Gastrocnemius medialis (tissue), 4 donors: ENCODE measurements around the gene CNNM3.

Experiments
- CTCF ChIP-seq, 5 experiments: fragments of 450-650 bp in 3 of 5; fragments of 200-600 bp in 2 of 5; sonication (generic) in 2 of 5; IDR thresholded peaks in 4 of 5; conservative IDR thresholded peaks in 1 of 5; 1 replicate in 4 of 5; 2 replicates in 1 of 5; pipeline ENCODE4 v1.5.1; 2016 to 2019; ENCODE audit warnings: antibody characterized with exemption in 5 of 5, mild to moderate bottlenecking in 3 of 5, moderate library complexity in 3 of 5
- POLR2A ChIP-seq, 2 donors: fragments of 450-650 bp; IDR thresholded peaks; one replicate each; pipeline ENCODE4 v1.6.1; 2017; ENCODE audit warnings: antibody characterized with exemption in 2 of 2, mild to moderate bottlenecking in 2 of 2, moderate library complexity in 2 of 2

DNA sequence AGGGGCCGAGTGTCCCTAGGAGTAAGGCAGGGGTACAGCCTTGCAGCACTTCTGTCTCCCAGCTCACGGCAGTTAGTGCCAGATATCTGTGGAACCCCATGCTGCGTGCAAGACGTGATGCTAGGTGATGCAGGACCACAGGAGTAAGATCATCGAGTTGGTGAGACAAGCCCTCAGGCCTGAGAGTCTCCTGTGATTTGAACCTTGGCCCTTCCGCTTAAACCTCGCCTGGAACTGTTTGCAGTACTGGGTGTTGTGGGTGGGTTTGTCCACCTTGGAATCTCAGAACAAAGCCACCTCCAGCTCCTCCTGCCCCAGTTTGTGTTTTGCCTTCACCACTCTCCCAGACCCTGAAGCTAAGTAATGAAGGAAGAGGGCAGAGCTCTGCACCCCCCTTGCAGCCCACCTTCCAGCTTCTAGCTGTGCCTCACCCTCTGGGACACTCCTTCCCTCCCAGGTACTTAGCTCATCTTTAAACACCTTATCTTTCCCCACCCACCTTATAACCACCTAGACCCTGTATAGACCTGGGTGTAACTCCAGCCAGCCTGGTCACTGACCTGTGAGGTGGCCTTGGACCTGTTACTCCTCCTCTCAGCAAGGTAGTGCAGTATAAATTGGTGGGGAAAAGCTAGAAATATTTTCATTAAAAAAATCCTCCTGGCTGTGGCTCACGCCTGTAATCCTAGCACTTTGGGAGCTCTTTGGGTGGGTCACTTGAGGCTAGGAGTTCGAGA lies 48.8 kb upstream of the CNNM3 start:
- no peak for TF ChIP-seq CTCF (IDR thresholded peaks at IDR 0.05 in 4 of 5, conservative IDR thresholded peaks at IDR 0.05 in 1 of 5)
- no peak for TF ChIP-seq POLR2A (IDR thresholded peaks at IDR 0.05)
